Fibroblast of peridontal ligament (primary cell): Measurements from ENCODE around the gene PTPN13.

ENCODE experiments used
- DNase-seq: peaks from one replicate; pipeline ENCODE4 v3.0.0-alpha.2; 2010; ENCODE audit errors: extremely low read depth

PTPN13 gene

GRCh38 chr4:86857341-86858052 is 263.4 kb downstream of the PTPN13 start:
- DNase-seq: no peak
